B cell (primary cell): ENCODE measurements around the gene CHSY3.

Experiments
- EZH2 ChIP-seq: IDR thresholded peaks from 2 replicates; pipeline ENCODE4 v1.6.1; 2012; ENCODE audit warnings: borderline replicate concordance, low read depth, mild to moderate bottlenecking, moderate library complexity, low read length; ENCODE audit not compliant: insufficient read depth, poor library complexity, severe bottlenecking
- TF ChIP-seq, protein P1 (sequence below): fragments of 200-600 bp; IDR thresholded peaks from one replicate; pipeline ENCODE4 v1.8.0; 2022; ENCODE audit warnings: antibody characterized with exemption, mild to moderate bottlenecking

DNA sequence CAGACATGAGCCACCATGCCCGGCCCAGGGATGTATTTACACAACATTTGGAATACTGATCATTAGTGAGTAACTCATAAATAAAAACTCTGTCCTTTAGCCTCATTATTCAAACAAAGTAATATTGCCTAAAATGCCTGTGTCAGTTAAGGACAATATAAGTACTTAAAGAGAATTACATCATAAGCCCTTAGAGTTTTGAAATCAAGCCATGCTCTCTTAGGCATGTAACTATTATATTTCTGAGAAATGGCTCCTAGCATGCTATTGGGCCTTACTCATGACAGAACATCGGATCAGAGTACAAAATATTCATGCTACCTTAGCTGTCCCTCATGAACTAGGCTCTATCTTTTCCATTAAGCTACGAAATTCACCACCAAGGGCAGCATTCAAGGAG lies 309.3 kb downstream of the CHSY3 start:
- TF ChIP-seq, protein P1, sequence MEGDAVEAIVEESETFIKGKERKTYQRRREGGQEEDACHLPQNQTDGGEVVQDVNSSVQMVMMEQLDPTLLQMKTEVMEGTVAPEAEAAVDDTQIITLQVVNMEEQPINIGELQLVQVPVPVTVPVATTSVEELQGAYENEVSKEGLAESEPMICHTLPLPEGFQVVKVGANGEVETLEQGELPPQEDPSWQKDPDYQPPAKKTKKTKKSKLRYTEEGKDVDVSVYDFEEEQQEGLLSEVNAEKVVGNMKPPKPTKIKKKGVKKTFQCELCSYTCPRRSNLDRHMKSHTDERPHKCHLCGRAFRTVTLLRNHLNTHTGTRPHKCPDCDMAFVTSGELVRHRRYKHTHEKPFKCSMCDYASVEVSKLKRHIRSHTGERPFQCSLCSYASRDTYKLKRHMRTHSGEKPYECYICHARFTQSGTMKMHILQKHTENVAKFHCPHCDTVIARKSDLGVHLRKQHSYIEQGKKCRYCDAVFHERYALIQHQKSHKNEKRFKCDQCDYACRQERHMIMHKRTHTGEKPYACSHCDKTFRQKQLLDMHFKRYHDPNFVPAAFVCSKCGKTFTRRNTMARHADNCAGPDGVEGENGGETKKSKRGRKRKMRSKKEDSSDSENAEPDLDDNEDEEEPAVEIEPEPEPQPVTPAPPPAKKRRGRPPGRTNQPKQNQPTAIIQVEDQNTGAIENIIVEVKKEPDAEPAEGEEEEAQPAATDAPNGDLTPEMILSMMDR: no peak
- no peak for TF ChIP-seq EZH2
